Peyer's patch (tissue), 4 donors: ENCODE results near the gene TIFAB.

Experiments
- POLR2A ChIP-seq, 2 donors: fragments of 450-650 bp; IDR thresholded peaks; one replicate each; pipeline ENCODE4 v1.5.1; 2017; ENCODE audit warnings: antibody characterized with exemption in 2 of 2, mild to moderate bottlenecking in 2 of 2, moderate library complexity in 2 of 2
- TF ChIP-seq, protein P1 (sequence below), 6 experiments: fragments of 450-650 bp in 4 of 6; fragments of 200-600 bp in 2 of 6; sonication (generic) in 1 of 6; IDR thresholded peaks; one replicate each; pipeline ENCODE4 v1.5.1; 2017 to 2019; ENCODE audit warnings: antibody characterized with exemption in 6 of 6, mild to moderate bottlenecking in 3 of 6, moderate library complexity in 1 of 6

- TF ChIP-seq, protein P1, sequence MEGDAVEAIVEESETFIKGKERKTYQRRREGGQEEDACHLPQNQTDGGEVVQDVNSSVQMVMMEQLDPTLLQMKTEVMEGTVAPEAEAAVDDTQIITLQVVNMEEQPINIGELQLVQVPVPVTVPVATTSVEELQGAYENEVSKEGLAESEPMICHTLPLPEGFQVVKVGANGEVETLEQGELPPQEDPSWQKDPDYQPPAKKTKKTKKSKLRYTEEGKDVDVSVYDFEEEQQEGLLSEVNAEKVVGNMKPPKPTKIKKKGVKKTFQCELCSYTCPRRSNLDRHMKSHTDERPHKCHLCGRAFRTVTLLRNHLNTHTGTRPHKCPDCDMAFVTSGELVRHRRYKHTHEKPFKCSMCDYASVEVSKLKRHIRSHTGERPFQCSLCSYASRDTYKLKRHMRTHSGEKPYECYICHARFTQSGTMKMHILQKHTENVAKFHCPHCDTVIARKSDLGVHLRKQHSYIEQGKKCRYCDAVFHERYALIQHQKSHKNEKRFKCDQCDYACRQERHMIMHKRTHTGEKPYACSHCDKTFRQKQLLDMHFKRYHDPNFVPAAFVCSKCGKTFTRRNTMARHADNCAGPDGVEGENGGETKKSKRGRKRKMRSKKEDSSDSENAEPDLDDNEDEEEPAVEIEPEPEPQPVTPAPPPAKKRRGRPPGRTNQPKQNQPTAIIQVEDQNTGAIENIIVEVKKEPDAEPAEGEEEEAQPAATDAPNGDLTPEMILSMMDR (IDR thresholded peaks at IDR 0.05) = no peak
- no peak for TF ChIP-seq POLR2A (IDR thresholded peaks at IDR 0.05)
These were observed 400 bp downstream of the TIFAB start for GRCh38 chr5:135451581-135452320.
